Measurements from ENCODE around the gene SCD. TPM values are rescaled to one million over a fixed set of nuclear protein-coding genes. Genes with fewer than 3 reads are reported as not detected.

Gene SCD
- total and polyA plus RNA-seq, 10 of the 15 experiments (the other 5 are each of a cell fraction or from before 2014, with no cell fraction given), result 68.7 to 279 (median 99.5) TPM

- TF ChIP-seq, protein P1, sequence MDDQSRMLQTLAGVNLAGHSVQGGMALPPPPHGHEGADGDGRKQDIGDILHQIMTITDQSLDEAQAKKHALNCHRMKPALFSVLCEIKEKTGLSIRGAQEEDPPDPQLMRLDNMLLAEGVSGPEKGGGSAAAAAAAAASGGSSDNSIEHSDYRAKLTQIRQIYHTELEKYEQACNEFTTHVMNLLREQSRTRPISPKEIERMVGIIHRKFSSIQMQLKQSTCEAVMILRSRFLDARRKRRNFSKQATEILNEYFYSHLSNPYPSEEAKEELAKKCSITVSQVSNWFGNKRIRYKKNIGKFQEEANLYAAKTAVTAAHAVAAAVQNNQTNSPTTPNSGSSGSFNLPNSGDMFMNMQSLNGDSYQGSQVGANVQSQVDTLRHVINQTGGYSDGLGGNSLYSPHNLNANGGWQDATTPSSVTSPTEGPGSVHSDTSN (IDR thresholded peaks at IDR 0.05; ENCODE audit: insufficient replicate concordance, low read depth, low read length), result peak; percentile 62
- TF ChIP-seq, protein P2, sequence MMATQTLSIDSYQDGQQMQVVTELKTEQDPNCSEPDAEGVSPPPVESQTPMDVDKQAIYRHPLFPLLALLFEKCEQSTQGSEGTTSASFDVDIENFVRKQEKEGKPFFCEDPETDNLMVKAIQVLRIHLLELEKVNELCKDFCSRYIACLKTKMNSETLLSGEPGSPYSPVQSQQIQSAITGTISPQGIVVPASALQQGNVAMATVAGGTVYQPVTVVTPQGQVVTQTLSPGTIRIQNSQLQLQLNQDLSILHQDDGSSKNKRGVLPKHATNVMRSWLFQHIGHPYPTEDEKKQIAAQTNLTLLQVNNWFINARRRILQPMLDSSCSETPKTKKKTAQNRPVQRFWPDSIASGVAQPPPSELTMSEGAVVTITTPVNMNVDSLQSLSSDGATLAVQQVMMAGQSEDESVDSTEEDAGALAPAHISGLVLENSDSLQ (IDR thresholded peaks at IDR 0.05), result peak; percentile 84
- peak; percentile 69 for TF ChIP-seq NFYB (IDR thresholded peaks at IDR 0.05; ENCODE audit: insufficient read depth, low read depth, low read length)
- TF ChIP-seq, protein P3, sequence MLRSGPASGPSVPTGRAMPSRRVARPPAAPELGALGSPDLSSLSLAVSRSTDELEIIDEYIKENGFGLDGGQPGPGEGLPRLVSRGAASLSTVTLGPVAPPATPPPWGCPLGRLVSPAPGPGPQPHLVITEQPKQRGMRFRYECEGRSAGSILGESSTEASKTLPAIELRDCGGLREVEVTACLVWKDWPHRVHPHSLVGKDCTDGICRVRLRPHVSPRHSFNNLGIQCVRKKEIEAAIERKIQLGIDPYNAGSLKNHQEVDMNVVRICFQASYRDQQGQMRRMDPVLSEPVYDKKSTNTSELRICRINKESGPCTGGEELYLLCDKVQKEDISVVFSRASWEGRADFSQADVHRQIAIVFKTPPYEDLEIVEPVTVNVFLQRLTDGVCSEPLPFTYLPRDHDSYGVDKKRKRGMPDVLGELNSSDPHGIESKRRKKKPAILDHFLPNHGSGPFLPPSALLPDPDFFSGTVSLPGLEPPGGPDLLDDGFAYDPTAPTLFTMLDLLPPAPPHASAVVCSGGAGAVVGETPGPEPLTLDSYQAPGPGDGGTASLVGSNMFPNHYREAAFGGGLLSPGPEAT (IDR thresholded peaks at IDR 0.05; ENCODE audit: low read depth), result peak; percentile 44; the same call in 1 of the 2 replicates
Measured at GRCh38 chr10:100327007-100327717, 19.9 kb upstream of the SCD start (continued).

- RAD21 ChIA-PET (ENCODE audit: unreplicated experiment), result interaction anchor here (0.8 to 4.1 kb wide), 8 partner anchors 9 to 105 kb away, joined by 3 to 32 read pairs (median 6); partner anchors contain the start of gene SCD
- peak overlapping the region; percentile 67 for H3K4me2 ChIP-seq (ENCODE audit: control insufficient read depth, insufficient read depth)
- no peaks in the 10 kb centered on the region for H3K79me2 ChIP-seq (ENCODE audit: control insufficient read depth, insufficient read depth, low read length)
- peak overlapping the region; percentile 83 for H2AFZ ChIP-seq (ENCODE audit: control insufficient read depth, low read depth, low read length)
- no peaks in the 10 kb centered on the region; a peak in 1 of 4 replicates for H3K27me3 ChIP-seq (replicated peaks in 1 of 2; ENCODE audit: control insufficient read depth in 2 of 2, insufficient read depth in 2 of 2, low read length in 1 of 2)
- H3K9ac ChIP-seq (ENCODE audit: control insufficient read depth, insufficient read depth, low read length), result no peak overlapping the region; the same call in 1 of the 2 replicates
- DNase-seq (ENCODE audit: low read depth, low spot score), result no peak
- POLR2A ChIA-PET, result interaction anchor here (0.7 to 3.9 kb wide), 9 partner anchors 8 to 345 kb away, joined by 3 to 32 read pairs (median 4); partner anchors contain the start of gene SCD
- H3K4me1 ChIP-seq (ENCODE audit: control insufficient read depth, insufficient read depth, low read length), result peaks cover 15% of the 10 kb centered on the region
- TF ChIP-seq, protein P4, sequence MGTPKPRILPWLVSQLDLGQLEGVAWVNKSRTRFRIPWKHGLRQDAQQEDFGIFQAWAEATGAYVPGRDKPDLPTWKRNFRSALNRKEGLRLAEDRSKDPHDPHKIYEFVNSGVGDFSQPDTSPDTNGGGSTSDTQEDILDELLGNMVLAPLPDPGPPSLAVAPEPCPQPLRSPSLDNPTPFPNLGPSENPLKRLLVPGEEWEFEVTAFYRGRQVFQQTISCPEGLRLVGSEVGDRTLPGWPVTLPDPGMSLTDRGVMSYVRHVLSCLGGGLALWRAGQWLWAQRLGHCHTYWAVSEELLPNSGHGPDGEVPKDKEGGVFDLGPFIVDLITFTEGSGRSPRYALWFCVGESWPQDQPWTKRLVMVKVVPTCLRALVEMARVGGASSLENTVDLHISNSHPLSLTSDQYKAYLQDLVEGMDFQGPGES (IDR thresholded peaks at IDR 0.05), result no peak
- TF ChIP-seq YY1 (IDR thresholded peaks at IDR 0.05; ENCODE audit: low read depth, low read length), result 0 out of 2 replicates have a peak, but pooled peaks have one; percentile 39
- TF ChIP-seq, protein P5, sequence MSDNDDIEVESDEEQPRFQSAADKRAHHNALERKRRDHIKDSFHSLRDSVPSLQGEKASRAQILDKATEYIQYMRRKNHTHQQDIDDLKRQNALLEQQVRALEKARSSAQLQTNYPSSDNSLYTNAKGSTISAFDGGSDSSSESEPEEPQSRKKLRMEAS (IDR thresholded peaks at IDR 0.05; ENCODE audit: low read depth, low read length), result no peak
- TF ChIP-seq ZNF24 (IDR thresholded peaks at IDR 0.05), result no peak
- H3K4me3 ChIP-seq, result no peak overlapping the region
- H4K20me1 ChIP-seq (ENCODE audit: control insufficient read depth, insufficient read depth), result no peaks in the 10 kb centered on the region
- ATAC-seq, result no peak
- no peak for FAIRE-seq
- SMC1A ChIA-PET (ENCODE audit: uncharacterized antibody, unreplicated experiment), result interaction anchor here (0.9 to 7.8 kb wide), 10 partner anchors 9 to 104 kb away, joined by 3 to 60 read pairs (median 8); partner anchors contain the start of gene SCD
- in situ Hi-C loops (cut with MboI), result no loop called here
- intact Hi-C loops (cut with micrococcal nuclease; ENCODE audit: unreplicated experiment), result no loop called here
- H3K27ac ChIP-seq (ENCODE audit: control insufficient read depth, insufficient read depth), result peak overlapping the region; percentile 70; the same call in 1 of the 2 replicates
- no peaks in the 10 kb centered on the region for H3K9me3 ChIP-seq (replicated peaks; ENCODE audit: control insufficient read depth, insufficient read depth, low read length)
- no peaks in the 10 kb centered on the region for H3K36me3 ChIP-seq (ENCODE audit: control insufficient read depth in 2 of 2, insufficient read depth in 2 of 2, low read length in 1 of 2)
- WGBS (ENCODE audit: insufficient coverage, insufficient replicate concordance, low lambda C conversion rate, missing lambda C conversion rate), result 58% methylated on average over 3 of the region's 3 CpGs
- no TSS peak for BruUV-seq (replicated peaks)
- CTCF ChIA-PET, result interaction anchor here (0.7 to 5.8 kb wide), 14 partner anchors 12 to 282 kb away, joined by 3 to 84 read pairs (median 4); partner anchors contain the start of gene SCD
Measured at GRCh38 chr10:100327718-100328009, 19.4 kb upstream of the SCD start.

Measured in GM12878 (cell line).